Esophagus squamous epithelium (tissue), 4 donors: Measurements from ENCODE around the gene FOCAD.

Source experiments
- CTCF ChIP-seq, 6 experiments: fragments of 450-650 bp in 4 of 6; fragments of 200-600 bp in 2 of 6; sonication (generic) in 2 of 6; IDR thresholded peaks; one replicate each; pipeline ENCODE4 v1.5.1; 2016 to 2019; ENCODE audit warnings: antibody characterized with exemption in 6 of 6, mild to moderate bottlenecking in 4 of 6, moderate library complexity in 4 of 6
- POLR2A ChIP-seq, 4 donors: fragments of 450-650 bp; IDR thresholded peaks; one replicate each; pipeline ENCODE4 v1.6.1; 2017; ENCODE audit warnings: antibody characterized with exemption in 4 of 4, mild to moderate bottlenecking in 4 of 4, moderate library complexity in 3 of 4

- TF ChIP-seq POLR2A (IDR thresholded peaks at IDR 0.05): no peak
- TF ChIP-seq CTCF (IDR thresholded peaks at IDR 0.05): no peak
Observed at GRCh38 chr9:20989923-20990341, 305.9 kb downstream of the FOCAD start.
